Stomach (tissue), 4 donors: Measurements from ENCODE around the gene RASGRP3.

Experiments used
- EP300 ChIP-seq: sonication (generic); formaldehyde crosslinking; IDR thresholded peaks from one replicate; pipeline ENCODE4 v1.6.1; 2017; ENCODE audit warnings: antibody characterized with exemption
- POLR2AphosphoS5 ChIP-seq, 3 donors: sonication (generic); formaldehyde crosslinking; IDR thresholded peaks; one replicate each; pipeline ENCODE4 v1.6.1; 2016; ENCODE audit warnings: antibody characterized with exemption in 3 of 3
- TF ChIP-seq, protein P1 (sequence below), 7 experiments: fragments of 450-650 bp in 4 of 7; fragments of 200-600 bp in 3 of 7; sonication (generic) in 3 of 7; IDR thresholded peaks; one replicate each; pipeline ENCODE4 v1.5.1; 2016 to 2019; ENCODE audit warnings: antibody characterized with exemption in 7 of 7, control low read depth in 2 of 7, mild to moderate bottlenecking in 1 of 7

DNA sequence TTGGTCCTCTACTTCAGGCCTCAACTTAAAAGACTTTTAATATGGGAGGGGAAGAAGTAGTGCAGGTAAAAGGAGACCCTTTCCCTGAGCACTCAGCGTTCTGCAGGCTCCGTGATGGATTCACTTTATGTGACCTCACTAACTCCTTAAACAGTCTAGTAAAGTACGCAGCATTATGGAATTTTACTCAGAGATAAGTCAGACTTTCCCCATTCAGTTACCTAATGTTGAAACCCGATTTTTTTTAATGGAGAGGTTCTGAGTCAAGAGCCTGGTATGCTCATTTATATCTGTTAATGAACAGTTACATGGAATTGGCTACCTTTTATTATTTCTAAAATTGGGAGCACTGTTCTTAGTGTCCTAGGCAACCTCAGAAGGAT is 34.1 kb downstream of the RASGRP3 start:
- TF ChIP-seq POLR2AphosphoS5 (IDR thresholded peaks at IDR 0.05): no peak
- TF ChIP-seq EP300: no peak
- TF ChIP-seq, protein P1, sequence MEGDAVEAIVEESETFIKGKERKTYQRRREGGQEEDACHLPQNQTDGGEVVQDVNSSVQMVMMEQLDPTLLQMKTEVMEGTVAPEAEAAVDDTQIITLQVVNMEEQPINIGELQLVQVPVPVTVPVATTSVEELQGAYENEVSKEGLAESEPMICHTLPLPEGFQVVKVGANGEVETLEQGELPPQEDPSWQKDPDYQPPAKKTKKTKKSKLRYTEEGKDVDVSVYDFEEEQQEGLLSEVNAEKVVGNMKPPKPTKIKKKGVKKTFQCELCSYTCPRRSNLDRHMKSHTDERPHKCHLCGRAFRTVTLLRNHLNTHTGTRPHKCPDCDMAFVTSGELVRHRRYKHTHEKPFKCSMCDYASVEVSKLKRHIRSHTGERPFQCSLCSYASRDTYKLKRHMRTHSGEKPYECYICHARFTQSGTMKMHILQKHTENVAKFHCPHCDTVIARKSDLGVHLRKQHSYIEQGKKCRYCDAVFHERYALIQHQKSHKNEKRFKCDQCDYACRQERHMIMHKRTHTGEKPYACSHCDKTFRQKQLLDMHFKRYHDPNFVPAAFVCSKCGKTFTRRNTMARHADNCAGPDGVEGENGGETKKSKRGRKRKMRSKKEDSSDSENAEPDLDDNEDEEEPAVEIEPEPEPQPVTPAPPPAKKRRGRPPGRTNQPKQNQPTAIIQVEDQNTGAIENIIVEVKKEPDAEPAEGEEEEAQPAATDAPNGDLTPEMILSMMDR (IDR thresholded peaks at IDR 0.05): no peak
